K562 (cell line): Measurements from ENCODE around the gene FKBP8. TPM values are rescaled to one million over a fixed set of nuclear protein-coding genes. Genes with fewer than 3 reads are reported as not detected.
A peak's percentile ranks its signal among the peaks of the same experiment; 100 is the strongest.

ENCODE experiments used
- ATAC-seq: fragments of 200-7000 bp; cut with Tn5 transposase; 3 replicates; pipeline ENCODE4 v1.9.1; 2020; ENCODE audit warnings: moderate library complexity
- BruUV-seq: library from RNA; stranded (reverse); fragments of 400-500 nt; replicated peaks from 2 replicates; lab custom pipeline; 2021; lab: Mats Ljungman, UMichigan
- CTCF ChIA-PET: fragments of 300-600 bp; formaldehyde crosslinking; extraction: SDS; loops from one replicate; lab custom pipeline; 2021; ENCODE audit warnings: low intra/inter-chr PET ratio; lab: Yijun Ruan, JAX
- POLR2A ChIA-PET: fragments of 300-600, 350-650 bp; sonication (Branson Sonifier 250); formaldehyde crosslinking; extraction: SDS; loops from one replicate; lab custom pipeline; 2021; ENCODE audit warnings: antibody characterized with exemption, inconsistent platforms; lab: Yijun Ruan, JAX
- DNase-seq, 4 experiments: peaks; one replicate each; pipeline versions ENCODE4 v3.0.0 to v3.0.0-alpha.2; 2011 to 2018; ENCODE audit warnings: low spot score in 3 of 4, mixed read lengths in 3 of 4; ENCODE audit errors: extremely low read depth in 1 of 4
- FAIRE-seq: peaks from 2 replicates; lab custom pipeline; 2011; peaks lifted over from hg19 to GRCh38; lab: Jason Lieb, UNC
- H2AFZ ChIP-seq: 2 replicates; pipeline ENCODE4 v1.6.0; 2011; ENCODE audit warnings: low read depth, low read length, control low read depth, inconsistent platforms
- H3K27ac ChIP-seq: fragments of 200-600 bp; 3 replicates; pipeline ENCODE4 v1.8.0; 2011; ENCODE audit warnings: low read depth, mild to moderate bottlenecking, control low read depth, inconsistent platforms, low read length, moderate library complexity, mixed read lengths; ENCODE audit errors: extremely low read depth
- H3K27me3 ChIP-seq, 2 experiments: fragments of 300-600 bp in 1 of 2; 2 replicates in 1 of 2; 3 replicates in 1 of 2; pipeline versions ENCODE4 v1.6.0 to v1.8.0; 2011; ENCODE audit warnings: inconsistent platforms in 2 of 2, low read length in 2 of 2, mild to moderate bottlenecking in 1 of 2, mixed read lengths in 1 of 2, moderate library complexity in 1 of 2; ENCODE audit not compliant: control insufficient read depth in 2 of 2, insufficient read depth in 2 of 2
- H3K36me3 ChIP-seq: fragments of 300-600 bp; 3 replicates; pipeline ENCODE4 v1.8.0; 2011; ENCODE audit warnings: mild to moderate bottlenecking, low read length, inconsistent platforms; ENCODE audit not compliant: control insufficient read depth, insufficient read depth
- H3K4me1 ChIP-seq, 2 experiments: fragments of 200-600 bp in 1 of 2; replicated peaks in 1 of 2; 2 replicates in 1 of 2; 3 replicates in 1 of 2; pipeline versions ENCODE4 v1.5.1 to v1.8.0; 2011; ENCODE audit warnings: inconsistent platforms in 2 of 2, low read length in 2 of 2, mild to moderate bottlenecking in 1 of 2, mixed read lengths in 1 of 2, moderate library complexity in 1 of 2; ENCODE audit not compliant: control insufficient read depth in 2 of 2, insufficient read depth in 2 of 2
- H3K4me2 ChIP-seq: 2 replicates; pipeline ENCODE4 v1.6.1; 2011; ENCODE audit warnings: low read length, control low read depth, inconsistent platforms, mixed read lengths; ENCODE audit not compliant: insufficient read depth
- H3K4me3 ChIP-seq: fragments of 200-600 bp; sonication (generic), shearing (Covaris generic); 2 replicates; pipeline ENCODE4 v1.5.1; 2016; ENCODE audit warnings: control low read depth, inconsistent platforms
- H3K79me2 ChIP-seq: fragments of 200-600 bp; 3 replicates; pipeline ENCODE4 v1.8.0; 2011; ENCODE audit warnings: low read length, inconsistent platforms; ENCODE audit not compliant: control insufficient read depth, insufficient read depth
- H3K9ac ChIP-seq, 2 experiments: 2 replicates each; pipeline versions ENCODE4 v1.6.0 to v1.6.1; 2011; ENCODE audit warnings: low read depth in 2 of 2, low read length in 2 of 2, control low read depth in 1 of 2, inconsistent platforms in 1 of 2, mild to moderate bottlenecking in 1 of 2, mixed read lengths in 1 of 2; ENCODE audit not compliant: insufficient read depth in 1 of 2
- H3K9me1 ChIP-seq: one replicate; pipeline ENCODE4 v1.6.0; 2011; ENCODE audit warnings: inconsistent platforms, mild to moderate bottlenecking, low read length, moderate library complexity; ENCODE audit not compliant: control insufficient read depth, insufficient read depth
- H3K9me3 ChIP-seq: replicated peaks from 2 replicates; pipeline ENCODE4 v1.5.1; 2011; ENCODE audit warnings: low read depth, low read length, inconsistent platforms; ENCODE audit not compliant: control insufficient read depth, insufficient read depth
- H4K20me1 ChIP-seq: replicated peaks from 2 replicates; pipeline ENCODE4 v1.6.1; 2011; ENCODE audit warnings: low read length, inconsistent platforms, mixed read lengths; ENCODE audit not compliant: control insufficient read depth, insufficient read depth
- DMBX1 ChIP-seq: fragments of 250-450 bp; sonication (Bioruptor Pico); IDR thresholded peaks from 2 replicates; pipeline ENCODE4 v1.8.0; 2022; ENCODE audit warnings: inconsistent platforms, mild to moderate bottlenecking, moderate library complexity, borderline replicate concordance
- FUS ChIP-seq: fragments of 200-400 bp; formaldehyde crosslinking; optimal IDR thresholded peaks from 2 replicates; pipeline ENCODE3; 2017; ENCODE audit warnings: low read depth, low read length
- GTF2E2 ChIP-seq: fragments of 200-800 bp; sonication (Bioruptor generic); IDR thresholded peaks from 2 replicates; pipeline ENCODE4 v1.6.1; 2016; ENCODE audit warnings: missing genetic modification characterization, missing compliant biosample characterization
- IRF9 ChIP-seq: fragments of 450-650 bp; IDR thresholded peaks from 2 replicates; pipeline ENCODE4 v1.6.1; 2016; ENCODE audit warnings: missing biosample characterization, missing genetic modification characterization
- NONO ChIP-seq, 2 experiments: fragments of 200-400 bp in 1 of 2; fragments of 450-650 bp in 1 of 2; formaldehyde crosslinking in 1 of 2; IDR thresholded peaks; 2 replicates each; pipeline ENCODE4 v1.6.1; 2017; ENCODE audit warnings: low read depth in 2 of 2, mild to moderate bottlenecking in 2 of 2, moderate library complexity in 2 of 2, low read length in 1 of 2
- PPARD ChIP-seq: fragments of 250-450 bp; sonication (Bioruptor Pico); IDR thresholded peaks from 2 replicates; pipeline ENCODE4 v1.8.0; 2022; ENCODE audit warnings: inconsistent platforms, mild to moderate bottlenecking, moderate library complexity
- SRSF9 ChIP-seq: fragments of 200-400 bp; formaldehyde crosslinking; IDR thresholded peaks from 2 replicates; pipeline ENCODE4 v1.6.1; 2017; ENCODE audit warnings: low read depth, low read length, borderline replicate concordance
- WGBS: fragments of 100-300 bp; shearing (Covaris generic); methylation state at CpG from one replicate; pipeline ENCODE4 v1.1.6; 2016; ENCODE audit warnings: low coverage, mixed read lengths; ENCODE audit not compliant: insufficient coverage; ENCODE audit errors: missing lambda C conversion rate; 5-methylcytosine and 5-hydroxymethylcytosine counted together
- in situ Hi-C: fragments of 300-500 bp; cut with MboI; formaldehyde crosslinking; loops from 4 replicates; pipeline ENCODE4 v1.15.0; 2018; ENCODE audit warnings: inconsistent platforms, mixed read lengths
- intact Hi-C: fragments of 100-400 bp; cut with micrococcal nuclease; formaldehyde crosslinking; loops from 2 replicates; pipeline ENCODE4 v1.14.2; 2022
- polyA plus RNA-seq, 8 experiments: library from polyadenylated mRNA; depleted of rRNA in 4 of 8; stranded (reverse) in 5 of 8; unstranded in 3 of 8; fragments of >200 nt; fragmentation: Nextera tagmentation in 2 of 8; fragmentation: Illumina TruSeq in 1 of 8; extraction: Ambion mirVana in 2 of 8; extraction: Trizol in 1 of 8; gene quantifications; 2 replicates each; pipeline versions ENCODE4 v1.2.1 to v1.2.3, GENCODE V29; 2011 to 2014; ENCODE audit warnings: inconsistent platforms in 1 of 8, missing spikeins in 1 of 8
- total RNA-seq, 7 experiments: library from RNA; depleted of rRNA in 6 of 7; stranded (reverse); fragments of >200 nt in 6 of 7; fragmentation: Illumina TruSeq in 2 of 7; extraction: Trizol in 2 of 7; gene quantifications; 2 replicates each; pipeline versions ENCODE4 v1.2.1 to v1.2.3, GENCODE V29; 2011 to 2021; ENCODE audit warnings: low replicate concordance in 1 of 7
- TF ChIP-seq, protein P1 (sequence below): fragments of 450-650 bp; IDR thresholded peaks from 2 replicates; pipeline ENCODE4 v1.6.1; 2016; ENCODE audit warnings: mild to moderate bottlenecking, moderate library complexity

The FKBP8 gene
- total and polyA plus RNA-seq, 9 of the 15 experiments (the other 6 are each of a cell fraction or from before 2014, with no cell fraction given), result 0.46 to 236 (median 104) TPM

DNA sequence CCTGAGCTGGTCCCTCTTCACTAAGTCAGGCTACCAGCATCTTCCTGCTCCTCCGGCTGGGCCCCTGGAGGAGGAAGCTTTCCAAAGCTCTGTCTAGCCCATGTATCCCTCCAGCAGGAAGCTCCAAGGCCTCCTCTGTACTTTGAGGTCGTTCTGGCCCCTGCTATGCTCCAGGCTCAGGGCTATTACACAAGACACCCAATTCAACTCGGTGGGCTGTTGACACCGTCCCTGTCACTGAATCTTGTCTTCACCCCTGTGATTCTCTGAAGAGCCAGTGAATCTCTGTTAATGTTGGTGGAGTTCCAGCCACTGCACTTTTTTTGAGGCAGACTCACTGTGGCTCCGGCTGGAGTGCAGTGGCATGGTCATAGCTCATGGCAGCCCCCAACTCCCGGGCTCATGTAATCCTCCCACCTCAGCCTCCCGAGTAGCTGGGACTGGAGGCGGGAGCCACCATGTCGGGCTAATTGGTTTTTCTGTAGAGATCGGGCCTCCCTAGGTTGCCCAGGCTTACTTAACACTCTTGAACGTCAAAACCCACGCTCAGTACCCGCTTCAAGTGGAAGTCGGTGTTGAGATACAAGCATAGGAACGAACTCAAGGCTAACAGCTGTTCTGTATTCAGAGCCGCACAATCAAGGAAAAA, 44.7 kb upstream of the FKBP8 start:
- BruUV-seq, result TSS peak; percentile 90
- peaks cover 5% of the 10 kb centered on the region; the same call in 2 of the 3 replicates for H3K36me3 ChIP-seq
- H3K27me3 ChIP-seq, result no peaks in the 10 kb centered on the region
- H3K4me2 ChIP-seq, result peak overlapping the region; percentile 89
- H3K4me1 ChIP-seq, result peaks cover 14 to 53% of the 10 kb centered on the region in 2 experiments
- peak overlapping the region; percentile 71 for H3K4me3 ChIP-seq
- peak; percentile 80 for FAIRE-seq
- intact Hi-C loops (loop anchor here (2.0 kb wide), 2 partner anchors 17 to 67 kb away; partner anchors contain the start of gene UBA52), in situ Hi-C loops (no loop called here)
- H3K79me2 ChIP-seq, result peaks cover 24% of the 10 kb centered on the region
- peak overlapping the region; percentile 79 for H3K27ac ChIP-seq
- H3K9me1 ChIP-seq, result no peaks in the 10 kb centered on the region
- peak overlapping the region; percentile 79 for H2AFZ ChIP-seq
- peak in 2 of 4 experiments; percentile 18 to 46 for DNase-seq
- H4K20me1 ChIP-seq, result peaks cover 6% of the 10 kb centered on the region; the same call in 1 of the 2 replicates
- ATAC-seq, result peak; percentile 1
- 10% methylated on average over 16 of the region's 16 CpGs for WGBS
- ChIA-PET CTCF (interaction anchor here (1.6 kb wide), 1 partner anchor 260 kb away, joined by 4 read pairs; no protein-coding TSS in a partner anchor), POLR2A (interaction anchor here (0.7 to 5.4 kb wide), 10 partner anchors 9 to 347 kb away, joined by 3 to 39 read pairs (median 4); partner anchors contain the start of genes KXD1 and UBA52)
- H3K9me3 ChIP-seq, result no peaks in the 10 kb centered on the region
- H3K9ac ChIP-seq, result peak overlapping the region; percentile 85 to 93
- TF ChIP-seq, protein P1, sequence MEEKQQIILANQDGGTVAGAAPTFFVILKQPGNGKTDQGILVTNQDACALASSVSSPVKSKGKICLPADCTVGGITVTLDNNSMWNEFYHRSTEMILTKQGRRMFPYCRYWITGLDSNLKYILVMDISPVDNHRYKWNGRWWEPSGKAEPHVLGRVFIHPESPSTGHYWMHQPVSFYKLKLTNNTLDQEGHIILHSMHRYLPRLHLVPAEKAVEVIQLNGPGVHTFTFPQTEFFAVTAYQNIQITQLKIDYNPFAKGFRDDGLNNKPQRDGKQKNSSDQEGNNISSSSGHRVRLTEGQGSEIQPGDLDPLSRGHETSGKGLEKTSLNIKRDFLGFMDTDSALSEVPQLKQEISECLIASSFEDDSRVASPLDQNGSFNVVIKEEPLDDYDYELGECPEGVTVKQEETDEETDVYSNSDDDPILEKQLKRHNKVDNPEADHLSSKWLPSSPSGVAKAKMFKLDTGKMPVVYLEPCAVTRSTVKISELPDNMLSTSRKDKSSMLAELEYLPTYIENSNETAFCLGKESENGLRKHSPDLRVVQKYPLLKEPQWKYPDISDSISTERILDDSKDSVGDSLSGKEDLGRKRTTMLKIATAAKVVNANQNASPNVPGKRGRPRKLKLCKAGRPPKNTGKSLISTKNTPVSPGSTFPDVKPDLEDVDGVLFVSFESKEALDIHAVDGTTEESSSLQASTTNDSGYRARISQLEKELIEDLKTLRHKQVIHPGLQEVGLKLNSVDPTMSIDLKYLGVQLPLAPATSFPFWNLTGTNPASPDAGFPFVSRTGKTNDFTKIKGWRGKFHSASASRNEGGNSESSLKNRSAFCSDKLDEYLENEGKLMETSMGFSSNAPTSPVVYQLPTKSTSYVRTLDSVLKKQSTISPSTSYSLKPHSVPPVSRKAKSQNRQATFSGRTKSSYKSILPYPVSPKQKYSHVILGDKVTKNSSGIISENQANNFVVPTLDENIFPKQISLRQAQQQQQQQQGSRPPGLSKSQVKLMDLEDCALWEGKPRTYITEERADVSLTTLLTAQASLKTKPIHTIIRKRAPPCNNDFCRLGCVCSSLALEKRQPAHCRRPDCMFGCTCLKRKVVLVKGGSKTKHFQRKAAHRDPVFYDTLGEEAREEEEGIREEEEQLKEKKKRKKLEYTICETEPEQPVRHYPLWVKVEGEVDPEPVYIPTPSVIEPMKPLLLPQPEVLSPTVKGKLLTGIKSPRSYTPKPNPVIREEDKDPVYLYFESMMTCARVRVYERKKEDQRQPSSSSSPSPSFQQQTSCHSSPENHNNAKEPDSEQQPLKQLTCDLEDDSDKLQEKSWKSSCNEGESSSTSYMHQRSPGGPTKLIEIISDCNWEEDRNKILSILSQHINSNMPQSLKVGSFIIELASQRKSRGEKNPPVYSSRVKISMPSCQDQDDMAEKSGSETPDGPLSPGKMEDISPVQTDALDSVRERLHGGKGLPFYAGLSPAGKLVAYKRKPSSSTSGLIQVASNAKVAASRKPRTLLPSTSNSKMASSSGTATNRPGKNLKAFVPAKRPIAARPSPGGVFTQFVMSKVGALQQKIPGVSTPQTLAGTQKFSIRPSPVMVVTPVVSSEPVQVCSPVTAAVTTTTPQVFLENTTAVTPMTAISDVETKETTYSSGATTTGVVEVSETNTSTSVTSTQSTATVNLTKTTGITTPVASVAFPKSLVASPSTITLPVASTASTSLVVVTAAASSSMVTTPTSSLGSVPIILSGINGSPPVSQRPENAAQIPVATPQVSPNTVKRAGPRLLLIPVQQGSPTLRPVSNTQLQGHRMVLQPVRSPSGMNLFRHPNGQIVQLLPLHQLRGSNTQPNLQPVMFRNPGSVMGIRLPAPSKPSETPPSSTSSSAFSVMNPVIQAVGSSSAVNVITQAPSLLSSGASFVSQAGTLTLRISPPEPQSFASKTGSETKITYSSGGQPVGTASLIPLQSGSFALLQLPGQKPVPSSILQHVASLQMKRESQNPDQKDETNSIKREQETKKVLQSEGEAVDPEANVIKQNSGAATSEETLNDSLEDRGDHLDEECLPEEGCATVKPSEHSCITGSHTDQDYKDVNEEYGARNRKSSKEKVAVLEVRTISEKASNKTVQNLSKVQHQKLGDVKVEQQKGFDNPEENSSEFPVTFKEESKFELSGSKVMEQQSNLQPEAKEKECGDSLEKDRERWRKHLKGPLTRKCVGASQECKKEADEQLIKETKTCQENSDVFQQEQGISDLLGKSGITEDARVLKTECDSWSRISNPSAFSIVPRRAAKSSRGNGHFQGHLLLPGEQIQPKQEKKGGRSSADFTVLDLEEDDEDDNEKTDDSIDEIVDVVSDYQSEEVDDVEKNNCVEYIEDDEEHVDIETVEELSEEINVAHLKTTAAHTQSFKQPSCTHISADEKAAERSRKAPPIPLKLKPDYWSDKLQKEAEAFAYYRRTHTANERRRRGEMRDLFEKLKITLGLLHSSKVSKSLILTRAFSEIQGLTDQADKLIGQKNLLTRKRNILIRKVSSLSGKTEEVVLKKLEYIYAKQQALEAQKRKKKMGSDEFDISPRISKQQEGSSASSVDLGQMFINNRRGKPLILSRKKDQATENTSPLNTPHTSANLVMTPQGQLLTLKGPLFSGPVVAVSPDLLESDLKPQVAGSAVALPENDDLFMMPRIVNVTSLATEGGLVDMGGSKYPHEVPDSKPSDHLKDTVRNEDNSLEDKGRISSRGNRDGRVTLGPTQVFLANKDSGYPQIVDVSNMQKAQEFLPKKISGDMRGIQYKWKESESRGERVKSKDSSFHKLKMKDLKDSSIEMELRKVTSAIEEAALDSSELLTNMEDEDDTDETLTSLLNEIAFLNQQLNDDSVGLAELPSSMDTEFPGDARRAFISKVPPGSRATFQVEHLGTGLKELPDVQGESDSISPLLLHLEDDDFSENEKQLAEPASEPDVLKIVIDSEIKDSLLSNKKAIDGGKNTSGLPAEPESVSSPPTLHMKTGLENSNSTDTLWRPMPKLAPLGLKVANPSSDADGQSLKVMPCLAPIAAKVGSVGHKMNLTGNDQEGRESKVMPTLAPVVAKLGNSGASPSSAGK, result peak; percentile 56
- TF ChIP-seq IRF9 (tag) (no peak), NONO (IDR thresholded peaks at IDR 0.05; ENCODE audit: low read depth in 2 of 2, low read length in 1 of 2) (no peak), GTF2E2 (no peak), FUS (no peak), PPARD (CRISPR knock-in tag) (no peak), SRSF9 (no peak), DMBX1 (no peak)
